BE2C (cell line): ENCODE results near the gene MAML2.

Source experiments
- DNase-seq: peaks from one replicate; pipeline ENCODE4 v3.0.0-alpha.2; 2020
- H3K27me3 ChIP-seq: fragments of 250-450 bp; sonication (Bioruptor Pico); 2 replicates; pipeline ENCODE4 v1.5.1; 2020; ENCODE audit warnings: mild to moderate bottlenecking
- H3K36me3 ChIP-seq: fragments of 250-450 bp; sonication (Bioruptor Pico); 2 replicates; pipeline ENCODE4 v1.5.1; 2020; ENCODE audit warnings: mild to moderate bottlenecking
- H3K4me1 ChIP-seq: fragments of 250-450 bp; sonication (Bioruptor Pico); 2 replicates; pipeline ENCODE4 v1.5.1; 2020
- H3K4me3 ChIP-seq: 2 replicates; pipeline ENCODE4 v1.5.1; 2011; ENCODE audit warnings: low read depth, low read length
- H3K9me3 ChIP-seq: fragments of 250-450 bp; sonication (Bioruptor Pico); 2 replicates; pipeline ENCODE4 v1.5.1; 2020
- CTCF ChIP-seq: IDR thresholded peaks from 2 replicates; pipeline ENCODE4 v1.5.1; 2012; ENCODE audit warnings: mild to moderate bottlenecking, low read depth, low read length

MAML2 gene

DNA sequence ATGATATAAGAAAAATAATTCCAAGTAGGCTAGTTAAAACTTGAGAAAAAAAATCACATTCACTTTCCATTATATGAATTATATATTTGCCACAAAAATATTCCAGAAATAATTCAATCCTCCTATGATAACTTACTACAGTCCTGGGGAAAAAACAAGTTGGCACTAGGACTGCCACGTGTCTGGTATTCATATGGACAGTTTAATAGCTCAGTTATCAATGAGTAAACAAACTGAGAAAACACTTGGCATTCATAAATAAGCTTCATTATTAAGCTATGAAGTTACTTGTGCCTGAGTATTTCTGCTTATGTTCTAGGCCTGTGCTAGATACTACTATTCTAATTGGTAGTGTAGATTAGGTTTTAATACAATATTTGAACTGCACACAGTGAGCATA is 22.5 kb upstream of the MAML2 start:
- no peak for DNase-seq
- Histone ChIP-seq H3K4me1 (no peaks in the 10 kb centered on the region), H3K27me3 (no peaks in the 10 kb centered on the region), H3K9me3 (no peaks in the 10 kb centered on the region), H3K36me3 (peaks cover 6% of the 10 kb centered on the region), H3K4me3 (no peak overlapping the region)
- TF ChIP-seq CTCF, result no peak

DNA sequence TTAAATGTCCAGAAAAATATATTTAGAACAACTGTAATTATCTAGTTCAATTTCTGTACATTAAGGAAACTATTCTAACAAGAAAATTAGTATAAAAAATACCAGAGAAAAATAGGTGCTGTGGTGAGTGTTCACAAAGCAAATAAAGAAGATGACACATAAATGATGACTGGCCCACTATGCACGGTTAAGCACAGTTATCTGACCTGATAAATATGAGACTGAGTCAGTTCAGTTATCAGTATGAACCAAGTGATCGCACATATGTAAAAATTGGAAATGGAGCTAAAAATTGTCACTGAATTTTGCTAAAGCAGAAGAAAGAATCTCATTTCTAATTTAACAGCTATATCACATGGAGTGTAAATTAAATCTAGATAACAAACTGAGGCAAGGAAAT is 18.8 kb upstream of the MAML2 start:
- H3K9me3 ChIP-seq, result no peaks in the 10 kb centered on the region
- H3K36me3 ChIP-seq, result peaks cover 2% of the 10 kb centered on the region; the same call in 1 of the 2 replicates
- TF ChIP-seq CTCF, result no peak
- no peaks in the 10 kb centered on the region for H3K27me3 ChIP-seq
- no peaks in the 10 kb centered on the region for H3K4me1 ChIP-seq
- no peak overlapping the region for H3K4me3 ChIP-seq
- DNase-seq, result no peak

DNA sequence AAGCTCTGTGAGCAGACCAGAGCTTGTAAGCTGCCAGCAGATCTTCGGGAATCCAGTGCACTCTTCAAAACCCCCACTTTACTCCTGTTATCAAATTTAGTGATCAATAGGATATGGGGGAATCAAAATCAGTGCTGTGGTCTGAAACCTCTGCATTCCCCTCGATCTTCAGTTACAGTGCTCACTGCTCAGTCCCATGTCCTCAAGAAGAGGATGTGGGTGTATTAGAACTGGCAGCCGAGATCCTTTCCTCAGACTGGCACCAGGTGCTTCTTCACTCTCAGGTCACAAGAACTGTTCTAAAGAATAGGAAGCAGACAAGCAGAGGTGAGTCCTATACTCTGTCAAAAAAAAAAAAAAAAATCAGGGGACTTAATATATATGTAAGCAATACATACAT is 15.3 kb upstream of the MAML2 start:
- DNase-seq, result no peak
- Histone ChIP-seq H3K4me3 (no peak overlapping the region), H3K9me3 (no peaks in the 10 kb centered on the region), H3K36me3 (0 out of 2 replicates have a peak, but pooled peaks cover 2% of the 10 kb centered on the region), H3K4me1 (no peaks in the 10 kb centered on the region), H3K27me3 (no peaks in the 10 kb centered on the region)
- TF ChIP-seq CTCF, result no peak

DNA sequence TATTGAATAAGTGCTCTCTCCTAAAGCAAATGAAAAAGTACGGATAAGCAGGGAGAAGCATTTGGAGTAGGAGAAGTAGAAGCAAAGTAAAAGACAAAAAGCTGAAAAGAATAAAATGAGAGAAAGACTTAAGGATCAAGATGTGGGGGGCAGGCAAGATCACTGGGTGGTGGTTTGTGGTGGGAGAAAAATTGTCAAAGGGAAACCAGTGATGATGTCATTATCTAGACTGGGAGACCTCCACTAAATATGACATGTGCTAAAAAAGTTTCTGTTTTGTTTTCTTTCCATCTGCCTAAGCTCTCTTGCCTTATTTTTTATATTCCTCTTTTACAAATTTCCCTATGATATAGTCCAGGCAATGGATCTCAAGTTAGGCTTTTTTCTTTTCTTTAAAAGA is 14.8 kb upstream of the MAML2 start:
- H3K36me3 ChIP-seq, result 0 out of 2 replicates have a peak, but pooled peaks cover 2% of the 10 kb centered on the region
- TF ChIP-seq CTCF, result no peak

DNA sequence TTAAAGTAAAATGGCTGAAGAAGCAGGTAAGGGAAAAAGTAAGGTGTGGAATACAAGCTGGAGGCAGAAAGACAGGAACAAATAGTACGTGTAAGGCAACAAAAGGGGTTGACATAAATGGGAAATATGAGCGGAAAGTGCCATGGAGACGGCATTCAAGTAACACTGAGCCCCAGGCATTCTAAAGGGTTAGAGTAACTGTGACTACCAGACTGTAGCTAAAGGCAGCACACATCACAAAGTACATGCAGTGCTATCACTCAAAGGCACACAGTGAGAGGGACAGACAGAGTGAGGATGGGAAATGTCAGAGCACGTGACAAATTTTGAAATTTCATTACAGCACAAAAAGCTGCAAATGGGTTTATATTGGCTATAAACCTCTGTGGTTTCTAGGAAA is 13.9 kb upstream of the MAML2 start:
- no peak for DNase-seq
- no peak for TF ChIP-seq CTCF
- H3K4me3 ChIP-seq, result no peak overlapping the region

More for the DNA sequence above, 14.8 kb upstream of the MAML2 start:
- no peak for DNase-seq
- no peak overlapping the region for H3K4me3 ChIP-seq
- H3K4me1 ChIP-seq, result no peaks in the 10 kb centered on the region
- H3K27me3 ChIP-seq, result no peaks in the 10 kb centered on the region
- H3K9me3 ChIP-seq, result no peaks in the 10 kb centered on the region

DNA sequence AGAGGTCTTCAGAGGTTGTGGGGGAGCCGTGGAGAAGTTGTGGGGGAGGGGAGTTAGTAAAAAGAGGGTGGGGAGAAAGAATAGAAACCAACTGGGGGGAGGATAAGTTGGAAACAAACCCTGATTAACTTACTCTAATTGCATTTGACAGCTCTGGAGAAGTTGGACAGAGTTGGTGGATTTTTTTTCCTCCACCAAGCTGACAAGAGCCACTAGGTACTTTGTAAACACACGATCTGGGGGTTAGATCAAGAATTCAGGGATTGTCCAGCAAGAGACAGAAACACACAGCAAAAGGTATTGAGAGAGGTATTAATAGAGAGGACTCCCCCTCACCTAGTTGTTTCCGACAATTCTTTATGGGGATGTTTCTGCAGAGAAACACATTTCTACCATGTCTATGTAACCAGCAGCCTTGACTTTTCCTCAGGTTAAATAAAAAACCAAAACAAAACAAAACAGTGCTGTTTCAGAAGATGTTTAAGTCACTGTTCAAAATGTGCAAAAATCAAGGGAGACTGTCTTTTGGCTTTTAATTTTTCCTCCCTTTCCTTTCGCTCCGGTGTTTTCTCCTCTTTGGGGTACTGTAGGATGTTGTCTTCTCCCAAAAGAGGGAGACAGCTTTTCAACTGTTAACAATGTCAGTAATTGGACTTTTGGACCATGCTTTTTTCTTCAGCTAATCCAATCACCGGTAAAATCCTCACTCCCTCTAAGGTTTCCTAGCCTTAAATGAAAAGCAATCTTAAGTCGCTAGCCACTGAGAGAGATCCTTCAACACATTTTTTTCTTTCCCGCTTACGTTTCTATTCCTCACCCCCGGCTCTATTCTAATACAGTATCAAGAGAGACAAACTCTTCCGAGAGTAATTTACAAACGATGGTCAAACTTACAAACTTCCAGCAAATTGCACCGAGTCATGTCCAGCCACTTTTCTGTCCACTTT is 708 bp downstream of the MAML2 start:
- no peaks in the 10 kb centered on the region for H3K27me3 ChIP-seq
- H3K4me1 ChIP-seq, result peaks cover 10% of the 10 kb centered on the region; the same call in 1 of the 2 replicates
- no peaks in the 10 kb centered on the region for H3K36me3 ChIP-seq
- no peak for TF ChIP-seq CTCF
- H3K9me3 ChIP-seq, result no peaks in the 10 kb centered on the region
- DNase-seq, result no peak
- H3K4me3 ChIP-seq, result peak overlapping the region; percentile 88

More for the DNA sequence above, 13.9 kb upstream of the MAML2 start:
- H3K36me3 ChIP-seq, result 0 out of 2 replicates have a peak, but pooled peaks cover 2% of the 10 kb centered on the region
- H3K9me3 ChIP-seq, result no peaks in the 10 kb centered on the region
- H3K4me1 ChIP-seq, result no peaks in the 10 kb centered on the region
- H3K27me3 ChIP-seq, result no peaks in the 10 kb centered on the region
